Natural killer cell (primary cell): ENCODE data around the gene SAA2. TPM values are rescaled to one million over a fixed set of nuclear protein-coding genes. Genes with fewer than 3 reads are reported as not detected.
"Not testable (repeated sequence)": the region's sequence is repeated elsewhere in the genome, so short reads cannot be mapped to it uniquely, and the experiment has no call there.

Experiments used
- ATAC-seq, 3 donors: fragments of 150-1000 bp in 2 of 3; fragments of 200-7000 bp in 1 of 3; cut with Tn5 transposase; 1 replicate in 1 of 3; 2 replicates in 2 of 3; pipeline ENCODE4 v1.10.0; 2021; ENCODE audit warnings: mild to moderate bottlenecking in 2 of 3, moderate library complexity in 2 of 3
- DNase-seq, 2 donors: peaks; one replicate each; pipeline versions ENCODE4 v3.0.0 to v3.0.0-alpha.2; 2013 to 2021; ENCODE audit warnings: mixed read lengths in 1 of 2
- H3K27ac ChIP-seq: one replicate; pipeline ENCODE4 v1.5.1; 2013; ENCODE audit warnings: mild to moderate bottlenecking, low read length
- H3K27me3 ChIP-seq: one replicate; pipeline ENCODE4 v1.6.1; 2013; ENCODE audit warnings: low read length; ENCODE audit not compliant: control insufficient read depth, insufficient read depth
- H3K36me3 ChIP-seq: one replicate; pipeline ENCODE4 v1.6.1; 2013; ENCODE audit warnings: low read length; ENCODE audit not compliant: control insufficient read depth, insufficient read depth
- H3K4me1 ChIP-seq: one replicate; pipeline ENCODE4 v1.6.1; 2013; ENCODE audit warnings: low read length; ENCODE audit not compliant: control insufficient read depth, insufficient read depth
- H3K4me3 ChIP-seq: one replicate; pipeline ENCODE4 v1.5.1; 2013; ENCODE audit warnings: low read length
- H3K9me3 ChIP-seq: one replicate; pipeline ENCODE4 v1.6.1; 2013; ENCODE audit warnings: low read length; ENCODE audit not compliant: control insufficient read depth, insufficient read depth
- H3K27ac Mint-ChIP-seq, 2 donors: one replicate each; pipeline ENCODE4 v1.8.0; 2022; ENCODE audit warnings: mild to moderate bottlenecking in 2 of 2, mixed read lengths in 2 of 2, moderate library complexity in 1 of 2
- H3K27me3 Mint-ChIP-seq, 2 donors: one replicate each; pipeline ENCODE4 v1.8.0; 2022; ENCODE audit warnings: low read depth in 2 of 2, mixed read lengths in 2 of 2
- H3K36me3 Mint-ChIP-seq: one replicate; pipeline ENCODE4 v1.8.0; 2022; ENCODE audit warnings: mixed read lengths
- H3K4me1 Mint-ChIP-seq, 2 donors: one replicate each; pipeline ENCODE4 v1.8.0; 2022; ENCODE audit warnings: mixed read lengths in 2 of 2
- H3K4me3 Mint-ChIP-seq: one replicate; pipeline ENCODE4 v1.8.0; 2022; ENCODE audit warnings: mild to moderate bottlenecking, moderate library complexity, mixed read lengths
- H3K9me3 Mint-ChIP-seq, 2 donors: one replicate each; pipeline ENCODE4 v1.8.0; 2022; ENCODE audit warnings: mixed read lengths in 2 of 2
- WGBS: methylation state at CpG from one replicate; pipeline ENCODE4 v1.1.7; 2013; ENCODE audit warnings: missing lambda C conversion rate; ENCODE audit not compliant: insufficient coverage; 5-methylcytosine and 5-hydroxymethylcytosine counted together
- intact Hi-C: fragments of 100-400 bp; cut with micrococcal nuclease; formaldehyde crosslinking; loops from one replicate; pipeline ENCODE4 v1.14.2; 2022
- total RNA-seq, 4 donors: library from RNA; stranded (reverse); fragments of 120-200 nt in 1 of 4; gene quantifications; one replicate each; pipeline versions ENCODE4 v1.2.3 to v1.2.4, GENCODE V29; 2013 to 2022
- TF ChIP-seq, protein P1 (sequence below): fragments of 200-600 bp; IDR thresholded peaks from one replicate; pipeline ENCODE4 v1.8.0; 2022; ENCODE audit warnings: antibody characterized with exemption

The SAA2 gene
- total RNA-seq, 3 donors from 2014 or later (not counting 1 experiment from before 2014, with no cell fraction given) = not detected

DNA sequence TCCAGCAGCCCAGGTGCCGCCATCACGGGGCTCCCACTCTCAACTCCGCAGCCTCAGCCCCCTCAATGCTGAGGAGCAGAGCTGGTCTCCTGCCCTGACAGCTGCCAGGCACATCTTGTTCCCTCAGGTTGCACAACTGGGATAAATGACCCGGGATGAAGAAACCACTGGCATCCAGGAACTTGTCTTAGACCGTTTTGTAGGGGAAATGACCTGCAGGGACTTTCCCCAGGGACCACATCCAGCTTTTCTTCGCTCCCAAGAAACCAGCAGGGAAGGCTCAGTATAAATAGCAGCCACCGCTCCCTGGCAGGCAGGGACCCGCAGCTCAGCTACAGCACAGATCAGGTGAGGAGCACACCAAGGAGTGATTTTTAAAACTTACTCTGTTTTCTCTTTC, 17.5 kb upstream of the SAA2 start, which contains the start of gene SAA1:
Gene SAA1, plus strand, starts transcription at position 316 of the 400 bp plus-strand sequence. CDS start 624 bp downstream, outside the sequence.
- DNase-seq (no peak), ATAC-seq (no peak)
- Histone ChIP-seq H3K9me3 (no peaks in the 10 kb centered on the region), H3K36me3 (no peaks in the 10 kb centered on the region), H3K27ac (no peak within 1 kb of the TSS), H3K4me3 (no peak within 1 kb of the TSS), H3K27me3 (no peaks in the 10 kb centered on the region), H3K4me1 (peaks cover 3% of the 10 kb centered on the region)
- Mint-ChIP-seq H3K4me1 (peaks cover 0 to 5% of the 10 kb centered on the region in 2 donors), H3K36me3 (no peaks in the 10 kb centered on the region), H3K4me3 (no peak within 1 kb of the TSS), H3K27me3 (peaks cover 0 to 3% of the 10 kb centered on the region in 2 donors), H3K9me3 (no peaks in the 10 kb centered on the region), H3K27ac (no peak within 1 kb of the TSS)
- TF ChIP-seq, protein P1, sequence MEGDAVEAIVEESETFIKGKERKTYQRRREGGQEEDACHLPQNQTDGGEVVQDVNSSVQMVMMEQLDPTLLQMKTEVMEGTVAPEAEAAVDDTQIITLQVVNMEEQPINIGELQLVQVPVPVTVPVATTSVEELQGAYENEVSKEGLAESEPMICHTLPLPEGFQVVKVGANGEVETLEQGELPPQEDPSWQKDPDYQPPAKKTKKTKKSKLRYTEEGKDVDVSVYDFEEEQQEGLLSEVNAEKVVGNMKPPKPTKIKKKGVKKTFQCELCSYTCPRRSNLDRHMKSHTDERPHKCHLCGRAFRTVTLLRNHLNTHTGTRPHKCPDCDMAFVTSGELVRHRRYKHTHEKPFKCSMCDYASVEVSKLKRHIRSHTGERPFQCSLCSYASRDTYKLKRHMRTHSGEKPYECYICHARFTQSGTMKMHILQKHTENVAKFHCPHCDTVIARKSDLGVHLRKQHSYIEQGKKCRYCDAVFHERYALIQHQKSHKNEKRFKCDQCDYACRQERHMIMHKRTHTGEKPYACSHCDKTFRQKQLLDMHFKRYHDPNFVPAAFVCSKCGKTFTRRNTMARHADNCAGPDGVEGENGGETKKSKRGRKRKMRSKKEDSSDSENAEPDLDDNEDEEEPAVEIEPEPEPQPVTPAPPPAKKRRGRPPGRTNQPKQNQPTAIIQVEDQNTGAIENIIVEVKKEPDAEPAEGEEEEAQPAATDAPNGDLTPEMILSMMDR = no peak
- intact Hi-C loops = no loop called here
- 80% methylated on average over 7 of the region's 8 CpGs for WGBS

- no peaks in the 10 kb centered on the region for H3K36me3 Mint-ChIP-seq
- H3K4me3 Mint-ChIP-seq = no peak overlapping the region
- DNase-seq (no peak), ATAC-seq (no peak)
- intact Hi-C loops = no loop called here
- Histone ChIP-seq H3K36me3 (no peaks in the 10 kb centered on the region), H3K9me3 (no peaks in the 10 kb centered on the region), H3K27ac (no peak overlapping the region), H3K27me3 (no peaks in the 10 kb centered on the region), H3K4me3 (no peak overlapping the region), H3K4me1 (peaks cover 3% of the 10 kb centered on the region)
- peaks cover 0 to 5% of the 10 kb centered on the region in 2 donors for H3K4me1 Mint-ChIP-seq
- TF ChIP-seq, protein P1 = no peak
- no peak overlapping the region for H3K27ac Mint-ChIP-seq
- H3K9me3 Mint-ChIP-seq = no peaks in the 10 kb centered on the region
- WGBS = 29% methylated on average over 1 of the region's 1 CpG
- peaks cover 0 to 3% of the 10 kb centered on the region in 2 donors for H3K27me3 Mint-ChIP-seq
These were observed 16.4 kb upstream of the SAA2 start for GRCh38 chr11:18264677-18265555.

- H3K27ac ChIP-seq = no peak overlapping the region
- Mint-ChIP-seq H3K9me3 (no peaks in the 10 kb centered on the region), H3K27me3 (peaks cover 0 to 3% of the 10 kb centered on the region in 2 donors), H3K4me1 (peaks cover 0 to 5% of the 10 kb centered on the region in 2 donors), H3K27ac (no peak overlapping the region), H3K4me3 (no peak overlapping the region), H3K36me3 (no peaks in the 10 kb centered on the region)
- DNase-seq (no peak), ATAC-seq (no peak)
- no peaks in the 10 kb centered on the region for H3K27me3 ChIP-seq
- WGBS = 82% methylated on average over 4 of the region's 4 CpGs
- H3K4me1 ChIP-seq = peaks cover 3% of the 10 kb centered on the region
- H3K9me3 ChIP-seq = no peaks in the 10 kb centered on the region
- no peak overlapping the region for H3K4me3 ChIP-seq
- H3K36me3 ChIP-seq = no peaks in the 10 kb centered on the region
- intact Hi-C loops = no loop called here
- TF ChIP-seq, protein P1 = no peak
These were observed 15.6 kb upstream of the SAA2 start for GRCh38 chr11:18264035-18264434.

- WGBS = 85% methylated on average over 7 of the region's 8 CpGs
- not testable (repeated sequence) for ATAC-seq, DNase-seq
These were observed 14.3 kb upstream of the SAA2 start for GRCh38 chr11:18262681-18263350.

More at GRCh38 chr11:18262681-18263350, 14.3 kb upstream of the SAA2 start:
- H3K4me3 ChIP-seq, H3K36me3 Mint-ChIP-seq, H3K36me3 ChIP-seq, H3K27ac Mint-ChIP-seq, H3K27me3 Mint-ChIP-seq, H3K27me3 ChIP-seq, intact Hi-C loops, H3K9me3 ChIP-seq, H3K4me1 ChIP-seq, H3K9me3 Mint-ChIP-seq, H3K4me1 Mint-ChIP-seq, H3K27ac ChIP-seq, H3K4me3 Mint-ChIP-seq: not testable (repeated sequence)
